DMS114 treated with DMSO at 0.1 percent for 48 hours (cell line): ENCODE measurements around the gene RNF149.
"Not testable (repeated sequence)": the region's sequence is repeated elsewhere in the genome, so short reads cannot be mapped to it uniquely, and the experiment has no call there.

Experiments used
- DNase-seq: peaks from one replicate; lab custom pipeline; 2025; ENCODE audit not compliant: unreplicated experiment; lab: John Stamatoyannopoulos, UW

Gene RNF149, protein sequence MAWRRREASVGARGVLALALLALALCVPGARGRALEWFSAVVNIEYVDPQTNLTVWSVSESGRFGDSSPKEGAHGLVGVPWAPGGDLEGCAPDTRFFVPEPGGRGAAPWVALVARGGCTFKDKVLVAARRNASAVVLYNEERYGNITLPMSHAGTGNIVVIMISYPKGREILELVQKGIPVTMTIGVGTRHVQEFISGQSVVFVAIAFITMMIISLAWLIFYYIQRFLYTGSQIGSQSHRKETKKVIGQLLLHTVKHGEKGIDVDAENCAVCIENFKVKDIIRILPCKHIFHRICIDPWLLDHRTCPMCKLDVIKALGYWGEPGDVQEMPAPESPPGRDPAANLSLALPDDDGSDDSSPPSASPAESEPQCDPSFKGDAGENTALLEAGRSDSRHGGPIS

DNA sequence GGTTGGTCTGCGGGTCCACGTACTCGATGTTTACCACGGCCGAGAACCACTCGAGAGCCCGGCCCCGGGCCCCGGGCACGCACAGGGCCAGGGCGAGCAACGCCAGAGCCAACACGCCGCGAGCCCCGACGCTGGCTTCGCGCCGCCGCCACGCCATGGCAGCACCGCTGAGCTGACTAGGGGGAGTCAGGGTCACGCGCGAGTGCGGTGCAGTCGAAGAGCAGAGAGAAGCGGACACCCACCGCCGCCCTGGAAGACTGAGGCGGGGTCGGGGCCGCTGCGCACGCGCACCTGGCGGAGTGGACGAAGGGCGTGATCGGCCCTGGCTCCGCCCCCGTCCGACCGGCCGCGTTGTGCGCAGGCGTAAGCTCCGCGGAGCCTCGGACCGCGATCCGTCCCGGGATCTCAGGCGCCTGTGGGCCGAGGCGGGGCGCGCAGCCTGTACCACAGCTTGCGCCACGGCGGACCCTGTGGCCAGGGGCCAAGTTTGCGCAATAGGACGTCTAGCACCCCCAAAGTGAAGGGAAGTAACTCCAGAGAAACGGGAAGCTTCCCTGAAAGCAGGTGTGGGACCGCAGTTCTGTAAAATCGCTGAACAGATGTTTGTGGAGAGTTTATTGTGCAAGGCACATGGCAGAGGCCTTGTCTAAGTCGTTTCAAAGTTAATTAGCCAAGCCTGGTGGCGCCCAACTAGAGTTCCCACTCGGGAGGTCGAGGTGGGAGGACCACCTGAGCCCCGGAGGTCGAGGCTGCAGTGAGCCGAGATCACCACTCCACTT lies at the start of gene RNF149:
Gene RNF149 (minus strand): TSS at position 270 of the 779 bp plus-strand sequence. CDS start 113 bp downstream, at position 157.
- DNase-seq, result peak; percentile 71

DNA sequence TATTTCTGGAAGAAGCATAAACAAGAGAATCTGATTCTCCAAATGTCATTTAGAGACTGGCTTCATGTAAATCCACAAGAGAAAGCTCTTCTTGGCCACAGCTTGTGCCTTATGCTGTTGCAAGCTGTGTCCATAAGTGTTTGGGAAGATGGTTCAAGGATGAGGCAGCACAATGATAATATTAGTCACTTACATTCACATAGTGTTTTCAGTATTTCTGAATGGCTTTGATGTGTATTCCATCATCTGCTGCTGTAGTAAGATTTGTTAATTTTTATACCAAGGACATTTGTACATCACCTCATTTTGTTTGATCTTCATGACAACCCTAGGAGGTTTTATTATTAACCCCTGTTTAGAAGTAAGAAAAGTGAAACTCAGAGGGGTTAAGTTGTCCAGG lies 48.9 kb upstream of the RNF149 start:
- DNase-seq, result no peak

DNA sequence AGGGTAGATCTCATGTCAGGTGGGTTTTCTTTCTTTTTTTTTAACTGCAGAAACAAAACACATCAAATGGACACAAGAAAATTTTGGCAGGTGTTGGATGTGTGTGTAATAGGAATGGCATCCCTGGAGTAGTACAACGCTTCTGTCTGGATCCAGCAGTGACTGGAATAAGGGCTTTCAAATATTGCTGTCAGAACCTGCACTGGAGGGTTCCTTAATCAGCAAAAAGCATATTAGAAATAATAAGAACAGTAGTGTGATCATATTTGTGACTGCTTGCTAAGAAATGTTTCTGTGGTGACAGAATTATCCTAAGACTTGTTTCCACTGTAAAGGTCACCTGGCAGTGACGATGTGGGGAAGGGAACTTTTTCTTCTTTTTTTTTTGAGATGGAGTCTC lies 48.0 kb upstream of the RNF149 start:
- DNase-seq, result no peak

DNA sequence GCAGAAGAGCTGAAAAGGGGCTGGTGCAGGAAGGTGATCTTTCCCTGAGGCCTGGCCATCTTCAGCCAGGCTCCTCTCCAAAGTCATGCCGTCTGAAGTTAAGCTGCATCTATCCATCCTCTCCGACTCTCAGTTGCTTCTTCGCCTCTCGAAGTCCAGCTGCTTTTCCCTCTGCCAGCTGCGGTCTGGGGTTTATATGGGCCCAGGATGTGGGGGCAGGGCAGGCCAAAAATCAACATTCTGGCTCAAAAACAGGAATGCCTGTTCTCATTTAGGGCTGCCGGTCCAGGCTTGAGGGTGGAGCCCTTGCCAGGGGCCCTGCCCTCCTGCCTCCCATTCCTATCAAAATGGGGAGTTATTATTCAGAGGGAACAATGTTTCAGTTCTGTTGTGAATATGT lies 47.6 kb upstream of the RNF149 start:
- DNase-seq, result no peak

DNA sequence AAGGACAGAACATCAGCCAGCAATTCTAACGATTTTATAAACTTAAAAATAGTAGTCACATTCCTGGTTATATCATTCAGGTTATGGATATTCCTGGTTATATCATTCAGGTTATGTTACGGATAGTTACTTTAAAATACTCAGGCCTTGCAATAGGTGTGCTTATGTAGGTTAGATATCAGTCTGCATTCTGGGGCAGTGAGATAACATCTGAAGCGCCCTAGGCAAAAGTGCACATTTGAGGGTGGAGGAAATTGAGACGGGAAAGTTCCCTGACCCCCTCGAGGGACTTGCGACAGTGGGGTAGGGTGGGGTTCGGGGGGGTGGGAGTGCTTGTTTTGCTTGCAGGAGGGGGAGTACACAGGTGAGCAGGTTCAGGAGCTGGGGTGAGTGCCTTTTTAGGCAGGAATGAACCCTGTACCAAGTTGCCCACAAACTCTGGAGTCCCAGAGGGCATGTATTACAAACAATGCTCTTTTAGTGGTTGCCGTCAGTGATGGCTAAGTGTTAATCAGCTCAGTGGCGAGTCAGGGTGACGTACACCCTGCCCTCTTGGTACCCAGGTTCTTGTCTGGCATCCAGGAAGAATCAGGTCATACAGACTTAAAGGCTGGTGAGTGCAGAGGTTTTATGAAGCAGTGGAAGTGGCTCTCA lies 47.0 kb upstream of the RNF149 start:
- no peak for DNase-seq

DNA sequence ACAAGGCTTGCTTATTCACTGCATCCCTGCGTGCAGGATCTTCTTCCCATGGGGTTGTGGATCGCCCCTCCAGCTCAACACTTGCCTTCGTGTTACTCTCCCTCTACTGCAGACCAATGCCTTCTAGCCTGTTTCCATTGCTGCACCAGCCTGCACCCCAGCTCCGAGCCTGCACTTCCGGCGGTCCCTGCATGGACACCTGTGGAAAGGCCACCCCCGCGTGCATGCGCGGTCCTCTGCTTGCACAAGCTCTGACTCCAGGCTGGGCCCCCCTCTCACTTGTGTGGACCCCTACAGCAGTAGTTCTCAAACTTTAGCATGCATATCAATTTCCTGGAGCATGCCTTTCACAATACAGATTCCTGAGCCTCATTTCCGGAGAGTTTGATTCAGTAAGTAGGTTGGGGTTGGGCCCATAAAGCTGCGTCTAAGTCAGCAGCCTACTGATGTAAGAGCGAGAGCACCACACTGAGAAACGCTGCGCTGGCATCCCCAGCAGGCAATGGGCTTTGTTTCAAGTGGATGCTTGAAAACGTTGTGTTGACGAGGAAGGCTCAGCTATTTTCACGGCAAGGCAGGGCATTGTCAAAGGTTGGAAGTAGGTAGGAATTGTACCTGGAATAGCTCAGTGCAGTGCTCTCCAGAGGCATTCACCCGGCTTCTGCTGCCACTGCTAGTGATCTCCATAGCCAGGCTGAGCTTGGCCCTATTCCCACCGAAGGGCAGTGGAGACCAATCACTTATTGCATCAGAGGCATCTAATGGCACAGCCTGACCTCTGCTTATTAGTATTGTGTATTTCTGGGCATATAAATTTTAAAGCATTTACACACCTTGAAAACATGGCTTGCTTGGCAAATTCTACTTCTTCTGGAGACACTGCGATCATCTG lies 46.2 kb upstream of the RNF149 start:
- DNase-seq, result no peak

DNA sequence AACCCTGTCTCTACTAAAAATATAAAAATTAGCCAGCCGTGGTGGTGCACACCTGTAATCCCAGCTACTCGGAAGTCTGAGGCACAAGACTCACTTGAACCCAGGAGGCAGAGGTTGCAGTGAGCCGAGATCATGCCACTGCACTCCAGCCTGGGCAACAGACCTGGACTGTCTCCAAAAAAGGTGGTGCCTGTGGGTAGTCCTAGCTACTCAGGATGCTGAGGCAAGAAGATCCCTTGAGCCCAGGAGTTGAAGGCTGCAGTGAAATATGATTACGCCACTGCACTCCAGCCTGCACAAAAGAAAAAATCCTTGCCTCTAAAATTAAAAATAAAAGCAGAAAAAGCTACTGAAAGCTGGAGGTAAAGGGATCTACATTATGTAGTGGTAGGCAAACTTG lies 44.1 kb upstream of the RNF149 start:
- DNase-seq, result not testable (repeated sequence)

DNA sequence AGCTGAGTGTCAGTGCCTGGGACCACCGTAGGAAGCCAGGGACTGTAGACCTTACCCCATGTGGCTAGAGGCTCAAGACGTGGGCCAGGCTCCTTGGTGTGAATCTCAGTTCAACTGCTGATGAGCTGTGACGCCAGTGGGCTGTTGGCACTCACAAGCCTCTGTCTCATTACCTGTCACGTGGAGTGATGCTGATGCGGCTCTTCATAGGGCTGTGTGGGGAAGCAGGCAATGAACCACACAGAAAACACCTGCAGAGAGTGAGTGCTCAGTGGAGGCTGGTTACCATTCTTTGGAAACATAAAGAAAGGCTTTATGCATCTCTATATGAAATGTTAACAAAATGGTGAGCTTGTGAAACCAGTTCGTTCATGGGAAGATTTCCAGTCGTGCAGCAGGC lies 42.7 kb upstream of the RNF149 start:
- no peak for DNase-seq

DNA sequence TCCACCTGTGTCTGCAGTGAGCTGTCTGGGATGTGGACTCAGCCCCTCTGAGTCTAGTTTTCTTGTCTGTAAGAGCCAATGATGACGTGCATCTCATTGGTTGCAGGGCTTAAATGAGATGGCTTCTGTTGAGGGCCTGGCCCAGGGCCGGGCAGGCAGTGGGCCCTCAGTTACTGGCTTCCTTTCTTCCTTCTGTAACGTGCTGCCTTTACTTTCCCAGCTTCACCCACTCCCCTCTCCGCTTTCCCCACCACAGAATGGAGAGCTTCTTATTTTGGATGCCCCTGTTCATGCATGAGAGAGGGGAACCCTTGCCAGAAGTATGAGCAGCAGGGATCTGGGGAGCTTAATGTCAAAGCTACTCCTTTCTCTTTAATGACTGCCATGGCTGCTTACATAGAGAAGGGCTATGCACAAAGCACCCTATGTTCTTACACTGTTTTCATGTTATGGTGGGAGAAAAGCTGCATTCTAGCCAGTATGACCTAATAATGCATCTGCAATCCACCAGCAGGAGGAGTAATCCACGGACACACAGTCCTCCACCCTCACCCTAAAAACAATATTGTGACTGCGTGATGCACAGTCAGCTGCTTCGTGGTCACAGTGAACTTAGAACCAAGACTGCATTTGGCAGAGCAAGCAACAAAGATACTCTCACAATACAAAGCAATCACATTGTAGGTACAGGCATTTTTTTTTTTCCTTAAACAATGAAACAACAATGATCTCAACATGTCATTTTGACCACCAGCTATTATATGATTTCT lies 41.6 kb upstream of the RNF149 start:
- no peak for DNase-seq

DNA sequence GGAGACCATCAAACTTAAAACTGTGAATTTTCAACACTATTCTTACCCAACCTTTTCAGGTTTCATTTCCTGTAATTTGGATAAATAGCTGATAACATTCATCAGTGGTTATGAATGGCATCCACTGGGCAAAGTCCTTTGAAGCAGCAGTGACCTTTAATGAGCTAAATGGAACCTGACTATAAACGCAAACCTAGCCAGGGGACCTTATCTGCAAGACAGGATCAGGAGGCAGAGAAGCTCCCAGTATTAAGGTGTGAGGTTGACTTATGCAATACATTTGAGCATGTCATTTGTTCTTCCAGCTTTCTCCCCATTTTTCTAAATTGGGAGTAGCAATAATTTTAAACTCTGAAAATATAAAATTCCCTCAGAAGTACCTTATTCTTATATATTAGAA lies 40.4 kb upstream of the RNF149 start:
- no peak for DNase-seq

DNA sequence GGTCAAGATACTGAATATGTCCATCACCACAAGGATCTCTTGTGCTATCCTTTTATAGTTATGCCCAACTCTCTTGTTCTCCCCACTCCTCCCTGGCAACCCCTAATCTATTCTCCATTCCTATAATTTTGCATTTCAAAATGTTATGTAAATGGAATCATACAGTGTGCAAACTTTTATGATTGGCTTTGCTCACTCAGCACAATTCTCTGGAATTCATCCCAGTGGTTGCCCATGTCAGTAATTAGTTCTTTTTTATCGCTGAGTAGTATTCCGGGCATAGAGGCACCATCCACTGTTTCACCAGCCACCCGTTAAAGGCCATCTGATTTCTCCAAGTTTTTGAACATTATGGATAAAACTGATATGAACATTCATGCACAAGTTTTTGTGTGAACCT lies 38.4 kb upstream of the RNF149 start:
- no peak for DNase-seq

DNA sequence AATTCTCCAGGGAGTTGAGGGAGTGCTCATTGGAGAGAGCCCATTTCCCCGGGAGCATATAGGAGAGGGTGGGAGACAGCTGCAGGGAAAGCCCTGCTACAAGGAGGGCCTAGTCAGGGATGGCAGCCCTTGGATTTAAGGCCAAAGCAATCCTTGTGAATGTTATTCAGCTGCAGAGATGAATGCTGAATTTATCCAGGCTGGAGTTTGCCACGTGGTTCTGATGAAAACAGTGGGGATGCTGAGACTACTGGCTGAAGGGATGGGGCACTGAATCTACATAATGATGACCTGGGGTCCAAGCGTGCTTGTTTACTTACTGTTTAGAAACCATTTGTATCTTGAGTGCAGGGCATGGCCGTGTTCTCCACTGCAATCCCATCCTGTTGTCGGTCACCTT lies 35.6 kb upstream of the RNF149 start:
- DNase-seq, result no peak

DNA sequence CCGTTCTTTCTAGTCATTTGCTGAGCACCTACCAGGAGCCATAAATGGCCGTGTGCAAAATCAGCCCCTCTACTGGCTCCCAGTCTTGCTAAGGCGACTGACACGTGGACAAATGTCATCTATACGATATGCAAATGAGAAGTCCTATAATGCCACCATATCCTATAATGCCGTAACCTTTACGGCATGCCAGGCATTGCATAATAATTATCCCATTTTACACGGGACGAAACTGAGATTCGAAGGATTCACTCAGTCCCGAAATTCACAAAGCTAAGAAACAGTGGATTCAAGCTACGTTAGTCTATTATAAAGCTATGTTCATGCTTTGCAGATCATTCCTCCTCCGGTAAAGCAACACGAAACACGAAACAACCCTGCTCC lies 34.1 kb upstream of the RNF149 start:
- no peak for DNase-seq

DNA sequence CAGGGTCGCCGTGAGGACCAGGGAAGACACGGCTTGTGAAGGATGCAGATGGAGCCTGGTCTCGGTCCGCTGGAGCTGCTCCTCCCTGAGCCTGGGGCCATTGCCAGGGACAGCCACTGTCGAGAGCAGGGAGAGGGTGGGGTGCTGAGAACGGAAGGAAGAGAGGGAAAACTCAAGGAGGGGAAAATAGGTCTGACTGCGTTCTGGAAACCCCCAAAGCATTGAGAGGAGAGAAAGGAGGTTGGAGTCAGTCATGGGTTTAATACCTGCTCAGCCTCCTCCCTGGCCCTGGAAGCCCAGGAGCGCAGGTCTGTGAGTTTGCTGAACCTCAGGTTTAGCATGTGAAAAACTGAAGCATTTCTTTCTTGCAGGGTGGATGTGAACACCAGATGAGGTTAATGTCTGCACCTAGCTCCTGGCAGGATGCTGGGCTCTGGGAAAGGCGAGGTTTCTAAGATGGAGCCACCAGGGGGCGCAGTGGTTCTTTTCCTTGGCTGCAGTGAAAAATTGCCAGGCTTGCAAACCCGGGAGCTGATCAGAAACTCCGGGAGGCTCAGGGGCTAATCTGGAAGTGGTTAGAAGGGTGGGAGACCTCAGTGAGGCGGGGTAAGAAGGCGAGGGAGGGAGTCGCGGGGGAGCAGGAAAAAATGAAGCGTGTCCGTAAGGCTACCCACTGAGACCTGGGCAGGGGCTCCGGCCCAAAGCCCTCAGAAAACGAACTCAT lies 33.6 kb upstream of the RNF149 start:
- peak; percentile 37 for DNase-seq

DNA sequence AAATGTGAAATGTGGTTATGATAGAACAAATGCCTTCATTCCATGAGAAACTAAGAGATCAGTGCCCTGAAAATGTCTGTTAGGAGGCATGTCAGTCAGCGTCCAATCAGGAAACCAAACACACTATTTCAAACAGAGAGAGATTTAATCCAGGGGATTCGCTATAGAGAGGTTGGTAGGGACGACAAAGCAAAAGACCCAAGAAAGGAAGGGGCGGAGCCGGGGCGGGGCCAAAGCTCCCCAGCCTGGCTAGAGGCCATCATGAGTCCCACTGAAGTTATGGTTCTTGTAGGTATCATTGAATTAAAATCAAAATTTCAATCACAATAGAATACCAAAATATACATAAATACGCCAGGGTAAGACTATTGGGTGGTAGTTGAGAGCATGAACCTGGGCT lies 32.9 kb upstream of the RNF149 start:
- no peak for DNase-seq

DNA sequence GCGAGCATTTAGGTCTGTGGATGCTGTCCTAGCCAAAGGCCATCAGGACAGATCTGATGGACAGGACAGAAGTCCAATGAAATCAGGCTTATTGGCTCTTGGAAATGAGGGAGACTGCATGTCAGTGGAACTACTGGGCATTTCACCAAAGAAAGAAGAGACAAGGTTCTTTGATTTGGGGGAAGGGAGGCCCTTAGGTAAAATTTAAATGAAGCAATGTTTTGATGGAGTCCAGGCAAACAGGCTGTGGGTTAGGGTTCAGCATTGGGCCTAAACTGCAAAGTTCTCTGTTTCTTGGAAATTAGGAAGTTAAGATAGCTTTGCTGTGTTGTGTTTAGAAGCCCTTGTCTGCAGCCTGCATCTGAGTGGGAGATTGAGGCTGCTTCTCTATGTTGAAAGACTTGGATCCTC lies 31.6 kb upstream of the RNF149 start:
- DNase-seq, result no peak

DNA sequence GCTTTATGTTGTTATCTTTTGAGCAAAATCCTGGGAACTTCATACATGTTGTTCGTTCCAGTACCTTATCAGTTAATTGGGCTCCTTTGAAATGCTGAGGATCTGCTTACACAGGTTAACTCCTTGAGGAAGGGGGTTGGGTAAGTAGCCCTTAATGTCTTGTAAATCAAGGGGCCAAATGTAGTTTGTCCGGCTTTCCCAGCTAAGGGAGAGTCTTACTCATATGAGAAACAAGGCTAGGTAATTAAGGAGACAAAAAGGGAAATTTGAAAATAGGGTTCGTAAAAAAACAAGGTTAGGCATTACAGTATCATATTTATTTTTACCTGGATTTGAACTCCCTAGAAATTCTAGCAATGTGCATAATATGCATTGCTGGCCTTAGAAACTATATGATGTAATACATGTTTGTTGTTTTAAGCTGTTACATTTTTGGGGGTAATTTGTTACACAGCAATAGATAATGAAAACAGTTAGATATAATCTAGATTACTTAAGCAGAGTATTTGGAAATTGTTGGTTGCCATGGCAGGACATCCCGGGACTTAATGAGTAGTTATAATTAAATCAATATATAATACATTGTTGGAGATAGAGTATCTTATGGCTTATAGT lies 30.9 kb upstream of the RNF149 start:
- DNase-seq, result no peak

DNA sequence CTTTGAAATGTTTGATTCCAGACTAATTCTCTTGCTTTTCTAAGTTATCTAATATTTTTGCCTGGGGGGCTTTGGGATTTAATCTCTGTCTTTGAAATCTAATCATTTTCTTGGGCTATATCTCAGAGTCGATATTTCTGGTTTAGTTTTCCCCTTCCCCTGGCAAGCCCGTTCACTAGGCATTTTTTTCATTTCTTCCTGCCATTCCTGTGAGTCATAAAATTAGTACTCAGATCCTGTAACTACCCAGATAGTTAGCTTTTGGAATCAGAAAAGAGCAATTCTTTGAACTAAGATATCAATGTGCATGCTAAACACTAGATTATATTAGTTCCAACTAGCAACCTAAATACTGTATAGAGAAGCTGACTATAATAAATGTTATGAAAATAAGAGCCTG lies 29.4 kb upstream of the RNF149 start:
- no peak for DNase-seq
